ENCODE results near the gene MLEC.

Gene MLEC

DNA sequence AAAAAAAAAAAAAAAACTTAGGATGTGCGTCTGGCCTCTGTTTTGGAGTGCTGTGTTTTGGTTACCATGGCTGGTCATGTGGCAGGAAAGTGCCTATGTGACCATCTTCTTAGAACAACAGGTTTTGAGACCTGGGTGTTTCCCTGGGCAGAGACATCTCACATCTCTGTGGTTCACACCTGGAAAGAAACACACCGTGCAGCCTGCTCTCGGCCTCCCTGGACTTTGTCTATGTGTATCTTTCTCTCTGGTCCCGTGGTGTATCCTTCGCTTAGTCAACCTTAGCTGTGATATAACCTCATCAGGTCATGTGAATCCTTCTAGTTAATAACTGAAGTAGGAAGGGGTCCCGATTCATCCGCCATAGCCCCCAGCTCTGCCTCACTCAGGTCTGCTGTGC lies 61.3 kb downstream of the MLEC start:
- no peak for DNase-seq

DNA sequence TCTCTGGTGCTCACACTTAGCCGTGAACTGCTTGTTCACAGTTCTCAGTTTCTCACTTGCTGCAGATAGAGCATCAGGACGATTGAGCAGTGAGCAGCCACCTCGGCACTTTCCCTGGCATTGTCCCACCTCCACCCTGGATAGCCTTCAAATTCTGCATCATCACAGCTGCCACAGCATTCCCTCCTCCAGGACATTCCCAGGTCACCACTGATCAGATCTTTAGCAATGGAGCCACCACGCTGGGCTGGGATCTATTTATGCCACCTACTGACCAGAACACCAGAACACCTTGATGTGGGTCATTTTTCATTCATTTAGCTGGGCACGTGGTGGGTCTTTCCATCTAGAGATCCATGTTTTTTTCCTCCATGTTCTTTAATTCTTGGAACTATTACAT lies 62.3 kb downstream of the MLEC start:
- no peak for DNase-seq

- no peak for DNase-seq
These were observed 63.9 kb downstream of the MLEC start for GRCh38 chr12:120750806-120751205.

- no peak for DNase-seq
These were observed 64.4 kb downstream of the MLEC start for GRCh38 chr12:120751389-120751788.

Measured in fibroblast of skin of abdomen (primary cell).